HG03103 (cell line): Measurements from ENCODE around the gene NAB2.

Experiments used
- ATAC-seq: cut with Tn5 transposase; IDR thresholded peaks from one replicate; pipeline ENCODE4 v1.9.1; 2021; ENCODE audit warnings: low read depth; ENCODE audit not compliant: unreplicated experiment

The NAB2 gene

GRCh38 chr12:57093415-57094207 lies 4.7 kb downstream of the NAB2 start:
- no peak for ATAC-seq

DNA sequence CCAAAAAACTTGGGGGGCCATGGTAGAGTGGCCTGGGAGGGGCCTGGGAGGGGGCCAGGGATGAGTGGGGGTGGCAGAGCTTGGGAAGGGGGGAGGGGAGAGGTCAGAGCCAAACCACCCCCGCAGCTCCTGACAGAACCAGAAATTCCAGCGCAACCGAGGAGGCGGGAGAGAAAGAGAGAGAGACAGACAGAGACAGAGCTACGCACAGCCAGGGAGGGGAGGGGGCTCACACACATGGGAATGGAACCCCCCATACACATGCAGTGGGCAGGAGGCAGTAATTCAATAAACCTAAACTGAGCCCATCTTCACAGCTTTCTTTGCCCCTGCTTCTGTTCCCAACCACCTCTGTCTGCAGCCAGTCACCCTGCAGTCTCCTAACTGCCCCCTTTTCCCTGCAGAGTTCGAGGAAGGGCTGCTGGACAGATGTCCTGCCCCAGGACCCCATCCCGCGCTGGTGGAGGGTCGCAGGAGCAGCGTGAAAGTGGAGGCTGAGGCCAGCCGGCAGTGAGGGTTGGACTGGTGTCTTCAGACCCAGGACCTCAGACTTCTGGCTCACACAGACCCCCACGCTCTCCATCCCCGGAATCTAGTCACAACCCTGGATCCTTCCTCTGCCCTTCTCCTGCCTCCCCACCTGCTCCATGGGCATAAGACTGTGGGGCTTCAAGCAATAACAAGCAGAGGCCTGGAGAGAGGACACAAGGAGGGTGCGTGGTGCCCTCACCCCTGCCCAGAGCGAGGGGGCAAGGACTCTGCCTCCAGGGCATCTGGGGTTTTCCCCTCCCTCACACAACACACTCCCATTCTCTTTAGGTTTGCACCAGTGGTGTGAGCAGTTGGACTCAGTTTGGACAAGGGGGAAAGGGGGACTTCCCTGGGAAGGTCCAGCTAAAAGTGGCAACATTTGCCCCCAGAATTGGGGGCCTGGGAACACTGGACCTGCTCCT lies 5.6 kb downstream of the NAB2 start:
- ATAC-seq = no peak

DNA sequence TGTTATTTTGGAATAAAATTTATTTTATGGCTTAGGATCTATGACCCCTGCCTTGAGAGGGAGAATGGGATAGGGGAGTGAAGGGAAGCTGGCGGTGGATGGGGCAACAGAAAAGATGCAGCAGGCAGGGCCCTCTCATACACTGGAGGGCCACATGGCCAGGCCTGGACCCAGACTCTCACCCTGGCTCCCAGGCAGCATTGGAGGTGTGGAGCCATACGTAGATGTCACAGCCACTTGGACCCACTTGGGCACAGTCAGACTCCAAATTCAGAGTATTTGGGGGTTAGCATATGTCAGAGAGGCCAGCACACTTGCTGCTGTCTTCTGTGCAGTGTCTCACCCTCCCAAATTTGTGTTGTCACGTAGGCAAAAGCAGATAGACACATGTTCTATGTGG lies 6.5 kb downstream of the NAB2 start:
- ATAC-seq = no peak

- no peak for ATAC-seq
Measured at GRCh38 chr12:57096099-57096572, 7.2 kb downstream of the NAB2 start.

GRCh38 chr12:57096748-57097553 lies 8.0 kb downstream of the NAB2 start:
- no peak for ATAC-seq

DNA sequence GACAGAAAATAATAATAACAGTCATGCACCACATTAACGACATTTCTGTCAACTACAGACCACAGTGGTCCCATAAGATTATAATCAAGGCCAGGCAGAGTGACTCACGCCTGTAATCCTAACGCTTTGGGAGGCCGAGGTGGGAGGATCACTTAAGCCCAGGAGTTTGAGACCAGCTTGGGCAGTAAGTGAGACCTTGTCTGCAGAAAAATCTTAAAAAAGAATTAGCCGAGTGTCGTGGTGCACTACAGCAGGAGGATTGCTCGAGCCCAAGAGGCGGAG lies 8.6 kb downstream of the NAB2 start:
- no peak for ATAC-seq

DNA sequence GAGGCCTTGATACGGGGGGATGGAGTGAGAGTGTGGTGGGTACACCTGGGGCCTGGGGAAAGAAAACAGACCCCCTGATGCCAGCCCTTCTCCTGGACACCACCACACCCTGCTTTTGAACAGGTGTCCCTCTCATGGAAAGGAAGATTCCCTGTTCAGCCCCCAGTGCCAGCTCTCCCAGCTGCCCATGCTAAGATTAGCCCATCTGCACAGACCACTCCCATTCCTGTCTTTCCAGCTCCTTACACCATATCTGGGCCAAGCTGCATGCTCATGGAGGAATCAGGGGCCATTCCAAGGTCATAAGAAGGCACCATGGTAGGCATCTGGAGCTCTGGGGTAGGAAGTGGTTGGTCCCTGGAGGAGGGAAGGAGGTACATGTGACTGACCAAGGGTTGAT lies 9.6 kb downstream of the NAB2 start:
- no peak for ATAC-seq

GRCh38 chr12:57099047-57099714 lies 10.3 kb downstream of the NAB2 start:
- no peak for ATAC-seq

DNA sequence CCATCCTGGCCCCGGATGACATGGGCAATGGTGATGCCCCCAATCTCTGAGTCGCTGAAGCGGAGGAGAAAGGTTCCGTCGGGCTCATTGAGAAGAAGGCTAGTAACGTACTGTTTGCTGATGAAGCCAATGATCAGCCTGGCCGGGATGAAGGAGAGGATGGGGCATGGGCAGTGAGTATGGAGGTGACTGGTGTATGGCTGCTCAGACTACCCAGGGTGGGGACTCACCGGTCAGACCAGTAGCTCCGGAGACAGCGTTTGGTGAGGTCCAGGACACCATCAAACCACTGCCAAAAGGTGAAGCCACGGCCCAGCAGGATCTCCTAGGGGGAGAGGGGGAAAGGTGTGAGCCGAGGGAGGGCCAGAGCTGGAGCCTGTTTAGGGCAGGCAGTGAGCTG lies 10.9 kb downstream of the NAB2 start:
- no peak for ATAC-seq

- ATAC-seq = no peak
Measured at GRCh38 chr12:57101892-57102695, 13.2 kb downstream of the NAB2 start.

DNA sequence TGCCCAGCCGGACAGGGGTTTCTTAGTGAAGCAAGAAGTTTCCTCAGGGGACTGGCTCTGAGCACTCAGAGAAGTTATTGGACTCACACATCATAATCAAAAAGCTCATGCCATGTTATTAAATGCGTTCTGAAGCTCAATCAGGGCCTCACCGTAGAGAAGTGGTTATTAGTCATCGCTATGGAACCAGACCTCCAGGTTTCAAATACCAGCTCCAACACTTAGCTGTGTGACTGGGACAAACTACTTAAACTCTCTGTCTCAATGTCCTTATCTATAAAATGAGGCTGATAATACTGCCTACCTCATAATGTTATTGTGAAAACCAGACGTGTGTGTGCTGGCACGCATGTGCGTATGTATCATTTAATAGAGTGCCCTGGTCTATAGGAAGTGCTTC lies 14.9 kb downstream of the NAB2 start:
- no peak for ATAC-seq

DNA sequence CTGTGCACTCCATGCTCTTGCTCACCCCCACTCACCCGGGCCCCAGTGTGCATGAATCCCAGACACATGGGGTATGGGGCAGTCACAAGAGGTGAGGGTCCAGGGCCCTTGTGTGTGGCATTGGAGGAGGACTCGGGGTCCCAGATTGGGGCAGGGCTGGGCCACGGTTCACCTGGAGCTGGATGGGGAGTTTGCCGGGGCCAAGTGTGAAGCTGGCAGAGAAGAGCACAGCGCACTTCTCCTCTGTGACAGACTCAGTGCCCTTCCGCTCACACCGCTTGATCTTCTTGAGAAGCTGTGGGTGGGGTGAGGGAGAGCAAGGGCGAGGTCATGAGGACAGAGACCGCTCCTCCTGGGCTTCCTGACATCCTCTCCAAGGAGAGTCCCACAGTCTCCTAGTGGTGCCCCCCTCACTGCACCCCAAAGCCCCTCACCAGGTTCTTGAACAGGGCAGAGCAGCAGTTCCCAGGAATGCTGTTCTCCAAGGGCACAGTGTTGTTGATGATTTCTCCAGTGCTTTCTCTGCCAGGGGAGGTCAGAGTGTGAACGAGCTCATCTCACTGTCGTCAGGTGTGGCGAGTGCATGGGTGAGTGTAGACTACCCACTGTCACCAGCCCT lies 15.5 kb downstream of the NAB2 start:
- ATAC-seq = no peak

- ATAC-seq = no peak
Measured at GRCh38 chr12:57105011-57105753, 16.3 kb downstream of the NAB2 start.

GRCh38 chr12:57106021-57106708 lies 17.3 kb downstream of the NAB2 start:
- ATAC-seq = no peak

- ATAC-seq = no peak
Measured at GRCh38 chr12:57107456-57108155, 18.7 kb downstream of the NAB2 start.

DNA sequence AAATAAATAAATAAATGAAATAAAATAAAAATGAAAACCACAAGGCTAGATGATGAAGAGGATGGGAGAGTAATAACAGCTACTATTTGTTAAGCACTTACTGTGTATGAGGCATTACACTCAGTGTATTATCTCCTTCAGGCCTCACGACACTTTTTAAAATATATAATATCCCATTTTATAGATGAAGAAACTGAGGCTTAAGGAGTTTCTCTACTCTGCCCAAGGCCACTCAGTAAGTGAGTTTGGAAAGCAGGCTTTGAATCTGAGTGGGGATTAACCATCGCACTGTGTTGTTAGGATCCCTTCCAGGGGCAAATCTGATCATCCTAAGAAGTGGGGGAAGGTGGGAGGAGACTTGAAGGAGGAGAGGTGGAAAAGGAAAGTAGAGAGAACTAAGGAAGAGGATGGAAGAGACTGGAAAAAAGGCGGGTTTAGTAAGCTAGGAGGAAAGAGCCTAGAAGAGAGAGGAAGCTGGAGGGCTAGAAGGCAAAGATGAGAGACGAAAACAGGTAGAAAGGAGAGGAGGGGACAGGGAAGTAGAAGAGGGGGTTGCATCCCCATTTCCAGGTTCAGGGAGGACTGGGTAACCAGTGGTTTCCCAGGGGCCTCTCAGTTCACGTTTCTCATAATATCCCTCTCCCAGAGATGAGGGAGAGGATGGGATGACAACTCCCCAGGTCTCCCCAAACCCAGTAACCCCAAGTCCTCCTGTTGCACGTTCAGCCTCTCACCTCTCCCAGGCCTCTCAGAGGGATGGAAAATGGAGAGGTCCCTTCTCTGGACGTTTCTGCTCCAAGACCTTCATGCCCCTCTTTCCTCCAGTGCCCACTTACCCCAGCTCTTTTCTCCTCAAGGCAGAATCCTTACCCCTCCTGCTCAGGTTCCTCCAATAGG lies 20.5 kb downstream of the NAB2 start:
- ATAC-seq = no peak
